HG03139 (cell line): ENCODE data around the gene NDUFS6.
"Not testable (repeated sequence)": the region's sequence is repeated elsewhere in the genome, so short reads cannot be mapped to it uniquely, and the experiment has no call there.

Experiments used
- ATAC-seq: cut with Tn5 transposase; IDR thresholded peaks from one replicate; pipeline ENCODE4 v1.9.1; 2021; ENCODE audit not compliant: unreplicated experiment

Gene NDUFS6

DNA sequence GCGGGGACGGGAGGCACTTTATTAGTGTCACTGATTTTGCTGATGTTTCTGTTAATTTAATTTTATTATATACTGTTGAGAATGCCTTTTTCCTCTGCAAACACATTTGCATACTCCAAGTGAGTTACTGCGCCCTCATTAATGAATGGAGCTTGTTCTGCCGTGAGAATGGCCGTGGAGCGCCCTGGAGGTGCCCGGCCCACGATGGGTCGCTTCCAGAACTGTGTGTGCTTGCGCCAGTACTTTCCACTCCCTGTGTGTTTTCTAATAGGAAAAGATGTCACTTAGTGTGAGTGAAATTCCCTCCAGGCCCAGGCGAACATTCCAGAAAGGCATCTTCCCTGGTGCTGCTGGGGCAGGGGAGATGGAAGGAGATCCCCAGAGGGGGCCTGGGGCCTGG, 30.1 kb downstream of the NDUFS6 start:
- no peak for ATAC-seq

DNA sequence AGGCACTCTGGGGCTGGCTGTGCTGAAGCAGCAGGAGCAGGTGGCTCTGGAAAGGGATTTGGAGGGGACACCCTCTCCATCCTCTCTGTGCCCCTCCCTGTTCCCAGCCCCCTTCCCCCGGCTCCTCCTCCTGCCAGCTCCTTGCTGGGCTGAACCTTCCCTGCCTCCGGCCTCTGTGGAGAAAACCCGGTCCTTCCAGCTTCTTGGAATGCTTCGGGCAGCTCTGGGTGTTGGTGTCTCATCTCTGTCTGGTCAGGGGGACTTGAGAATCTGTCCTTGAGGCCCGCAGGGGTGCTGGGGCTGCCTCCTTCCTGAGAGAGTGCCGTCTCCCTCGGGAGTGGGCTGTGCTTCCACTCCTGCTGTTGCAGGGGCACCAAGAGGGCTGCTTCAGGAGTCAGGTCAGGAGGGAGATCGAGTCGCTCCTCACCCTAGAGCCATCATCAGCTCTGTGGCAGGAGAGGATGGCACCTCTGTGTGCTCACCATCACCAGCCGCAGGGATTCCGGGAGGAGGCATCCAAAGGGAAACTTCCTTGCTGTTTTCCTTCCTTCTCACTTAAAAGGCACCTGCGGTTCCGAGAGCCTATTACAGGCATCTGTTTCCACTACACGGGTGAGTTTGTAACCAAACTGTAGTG, 30.6 kb downstream of the NDUFS6 start:
- no peak for ATAC-seq

DNA sequence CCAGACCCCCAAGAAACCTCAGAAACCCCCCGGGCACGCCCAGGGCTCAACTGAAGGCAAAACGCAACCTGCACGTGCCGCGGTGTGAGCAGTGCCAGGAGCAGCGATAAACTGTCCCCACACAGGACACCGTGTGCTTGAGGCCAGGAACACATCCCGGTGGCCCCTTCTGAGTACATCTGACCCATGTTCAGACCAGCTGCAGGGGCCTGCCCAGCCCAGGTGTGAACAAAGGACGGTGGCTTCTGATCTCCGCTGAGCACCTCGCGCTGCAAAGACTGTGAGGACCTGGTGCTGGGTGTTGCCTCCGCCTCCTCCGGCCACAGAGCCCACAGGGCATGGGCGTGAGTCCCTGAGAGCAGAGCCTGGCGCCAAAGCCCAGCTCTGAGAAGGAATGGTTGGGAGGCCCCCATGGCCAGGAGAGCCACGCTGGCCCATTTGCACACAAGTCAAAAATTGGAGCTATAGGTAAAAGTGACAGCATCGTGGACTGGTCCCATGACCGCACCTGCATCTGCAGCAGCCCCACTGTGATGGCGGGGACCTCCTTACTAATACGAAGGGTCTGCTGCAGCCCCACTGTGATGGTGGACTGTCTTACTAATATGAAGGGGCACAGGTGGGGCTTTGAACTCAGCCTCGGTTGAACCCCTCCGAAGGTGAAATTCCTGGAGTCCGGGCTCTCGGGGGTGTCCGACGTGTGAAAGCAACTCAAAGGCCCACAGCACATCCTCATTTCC, 31.5 kb downstream of the NDUFS6 start:
- no peak for ATAC-seq

DNA sequence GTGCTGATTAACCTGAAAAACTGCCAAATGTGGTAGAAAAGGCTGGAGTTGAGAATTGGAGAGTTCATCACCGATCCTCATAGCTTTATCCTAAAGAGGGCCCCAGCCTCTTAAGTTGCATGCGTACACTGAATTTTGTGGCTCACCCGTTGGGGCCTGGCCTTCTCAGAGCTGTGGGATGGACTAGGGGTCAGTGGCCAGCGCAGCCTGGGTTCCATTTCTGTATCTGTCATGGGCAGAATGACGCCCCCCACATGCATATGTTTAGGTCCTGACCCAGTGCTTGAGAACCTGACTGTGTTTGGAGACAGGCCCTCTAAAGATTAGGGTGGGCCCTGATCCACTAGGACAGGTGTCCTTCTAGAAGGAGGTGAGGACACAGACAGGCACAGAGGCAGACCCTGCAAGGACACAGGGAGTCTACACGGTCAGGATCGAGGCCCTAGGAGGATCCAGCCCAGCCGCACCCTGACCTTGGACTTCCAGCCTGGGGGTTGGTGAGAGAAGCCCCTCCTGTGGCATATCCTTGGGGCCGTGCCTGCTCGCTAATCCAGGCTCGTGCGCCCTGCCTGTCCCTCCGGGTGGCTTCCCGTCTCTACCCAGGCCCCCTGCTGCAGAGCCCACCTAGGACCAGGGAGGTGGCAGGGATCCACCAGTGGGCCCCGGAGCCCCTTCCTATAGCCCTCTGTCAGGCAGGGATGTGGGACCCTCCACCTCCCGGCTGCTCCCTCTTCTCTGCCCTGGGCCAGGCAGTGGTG, 32.2 kb downstream of the NDUFS6 start:
- ATAC-seq, result no peak

DNA sequence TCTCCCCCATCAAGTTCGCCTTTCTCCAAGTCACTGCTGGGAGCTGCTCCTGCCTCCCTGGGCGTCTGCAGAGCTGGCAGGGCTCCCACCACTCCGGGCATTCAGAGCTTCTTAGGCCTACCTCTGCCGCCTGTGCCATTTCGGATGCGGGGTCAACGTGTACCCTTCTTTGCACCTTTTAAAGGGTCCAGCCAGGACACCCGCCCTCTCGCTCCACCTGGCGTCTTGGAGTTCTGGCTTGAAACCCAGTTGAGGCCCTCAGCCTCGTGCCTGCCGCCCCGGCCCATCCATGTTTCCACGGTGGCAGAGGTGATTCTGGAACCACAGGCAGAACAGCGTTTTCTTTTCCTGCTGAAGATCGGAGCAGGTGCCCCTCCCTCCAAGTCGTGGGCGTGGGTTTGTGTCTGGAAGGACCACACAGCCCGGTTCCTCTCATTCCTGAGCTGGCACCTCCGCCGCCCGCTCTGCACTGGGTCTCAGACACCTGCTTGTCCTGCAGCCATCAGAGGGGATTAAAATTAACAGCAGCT, 32.9 kb downstream of the NDUFS6 start:
- ATAC-seq, result no peak

DNA sequence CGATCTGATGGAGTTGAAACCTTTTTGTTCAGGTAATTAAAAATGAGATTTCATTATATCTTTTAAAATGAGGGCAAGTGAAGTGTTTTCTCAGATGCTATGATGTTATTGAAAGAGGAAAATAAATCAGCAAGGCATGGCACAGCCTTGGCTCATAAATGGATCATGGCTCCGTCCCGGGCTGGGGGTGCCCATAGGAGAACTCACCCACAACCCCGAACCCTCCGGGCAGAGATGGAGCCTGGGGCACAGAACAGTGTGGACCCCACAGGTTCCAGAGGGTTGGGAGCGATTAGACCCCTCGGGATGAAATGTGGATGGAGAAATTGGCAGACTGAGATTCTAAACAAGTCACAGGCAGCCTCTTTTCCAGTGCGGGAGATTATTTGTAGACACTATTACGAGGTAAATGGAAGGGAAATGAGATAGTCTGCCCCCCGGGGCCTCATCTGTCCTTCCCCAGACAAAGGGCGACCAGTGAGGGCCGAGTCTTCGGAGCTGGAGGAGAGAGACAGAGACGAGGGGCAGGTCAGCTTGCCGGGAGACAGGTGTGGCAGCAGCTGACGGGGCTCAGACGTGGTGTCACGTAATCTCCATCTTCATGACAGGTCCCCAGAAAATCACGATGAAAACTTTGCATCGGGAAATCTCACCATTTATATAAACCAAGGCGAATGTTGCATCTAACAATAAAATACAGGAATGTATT, 33.7 kb downstream of the NDUFS6 start:
- ATAC-seq, result no peak

DNA sequence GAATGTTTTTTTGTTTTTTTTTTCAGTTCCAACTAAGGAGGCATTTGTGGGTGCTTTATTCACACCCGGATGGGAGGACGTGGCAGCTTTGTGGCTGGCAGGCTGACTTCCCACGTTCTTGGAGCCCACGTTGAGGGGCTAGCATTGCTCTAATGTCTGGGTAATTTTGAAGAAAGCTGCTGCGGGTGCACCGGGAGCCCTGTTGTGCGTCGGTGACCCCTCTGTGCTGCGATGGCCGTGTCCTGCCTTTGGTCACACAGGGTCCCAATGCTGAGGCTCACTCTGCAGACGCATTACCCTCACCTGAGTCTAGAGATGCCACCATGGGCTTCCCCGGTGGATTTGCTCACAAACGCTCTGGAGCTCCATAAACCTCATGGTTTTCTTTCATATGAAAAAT, 34.2 kb downstream of the NDUFS6 start:
- ATAC-seq, result no peak

DNA sequence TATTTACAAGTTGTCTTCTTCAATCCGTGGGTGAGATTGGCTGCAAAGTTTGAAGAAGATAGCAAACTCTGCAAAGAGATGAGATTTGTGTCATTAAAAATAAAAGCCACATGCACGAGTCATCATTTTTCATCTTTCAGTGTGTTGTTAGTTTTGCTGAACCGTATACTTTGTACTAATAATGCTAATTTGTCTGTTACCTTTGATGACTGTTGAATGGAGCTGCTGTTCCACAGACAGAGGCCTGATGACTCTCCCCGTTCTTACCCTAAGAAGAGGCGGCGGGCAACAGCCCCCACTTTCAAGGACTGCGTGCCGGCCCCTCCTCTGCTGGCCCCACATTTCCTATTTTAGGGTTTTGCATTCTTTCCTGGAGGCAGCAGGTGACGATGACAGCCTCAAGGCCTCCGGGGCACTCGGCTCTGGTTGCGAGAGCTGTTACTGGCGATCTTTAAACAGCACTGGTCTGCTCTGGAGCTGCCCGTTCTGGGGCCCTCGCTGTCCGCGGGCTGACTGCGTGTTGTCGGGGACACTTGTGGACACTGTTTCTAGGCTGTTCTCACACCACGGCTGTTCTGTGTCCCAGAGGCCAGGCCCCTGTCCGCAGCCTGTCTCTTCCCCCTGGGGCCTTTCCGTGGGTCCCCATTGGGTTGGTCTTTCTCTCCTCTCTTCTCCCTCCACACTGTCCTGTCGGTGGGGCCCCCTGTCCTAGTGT, 35.1 kb downstream of the NDUFS6 start:
- no peak for ATAC-seq

DNA sequence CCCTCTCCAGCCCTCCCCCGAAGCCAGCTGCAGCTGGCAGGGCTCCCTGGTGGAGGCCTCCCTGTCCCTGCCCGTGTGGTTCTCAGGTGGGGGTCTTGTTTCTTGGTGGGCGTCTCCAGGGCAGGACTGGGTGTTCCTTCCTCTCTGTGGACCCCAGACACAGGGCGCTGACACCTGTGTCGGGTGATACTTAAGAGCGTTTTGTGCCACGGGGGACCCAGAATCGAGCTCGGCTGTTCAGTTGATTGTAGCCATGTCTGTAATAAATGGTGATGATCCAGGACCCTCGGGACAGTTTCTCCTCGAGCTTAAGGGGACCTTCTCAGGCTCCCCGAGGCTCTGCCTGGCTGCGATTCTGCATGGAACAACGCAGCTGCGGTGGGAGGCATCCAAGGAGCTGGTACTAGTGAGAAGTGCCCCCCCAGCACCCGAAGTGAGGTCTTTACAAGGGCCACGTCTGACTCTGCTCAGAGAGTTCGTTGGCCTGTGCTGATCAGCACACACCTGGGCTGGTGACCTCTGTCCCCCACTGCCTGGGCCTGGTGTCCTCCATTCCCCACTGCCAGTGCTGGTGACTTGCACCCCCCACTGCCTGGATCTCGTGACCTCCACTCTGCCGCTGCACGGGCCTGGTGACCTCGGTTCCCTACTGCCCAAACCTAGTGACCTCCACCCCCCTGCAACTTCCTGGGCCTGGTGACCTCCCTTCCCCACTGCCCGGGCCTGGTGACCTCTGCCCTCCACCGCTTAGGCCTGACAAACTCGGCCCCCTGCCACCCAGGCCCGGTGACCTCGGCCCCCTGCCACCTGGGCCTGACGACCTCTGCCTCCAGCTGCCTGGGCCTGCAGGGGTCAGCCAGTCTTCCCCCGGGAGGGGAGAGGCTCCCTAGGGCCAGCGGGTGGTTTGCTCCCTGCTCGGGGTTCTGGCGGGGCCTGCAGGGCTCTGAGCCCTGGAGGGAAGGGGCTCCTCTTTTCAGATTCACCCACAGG, 36.0 kb downstream of the NDUFS6 start:
- no peak for ATAC-seq

DNA sequence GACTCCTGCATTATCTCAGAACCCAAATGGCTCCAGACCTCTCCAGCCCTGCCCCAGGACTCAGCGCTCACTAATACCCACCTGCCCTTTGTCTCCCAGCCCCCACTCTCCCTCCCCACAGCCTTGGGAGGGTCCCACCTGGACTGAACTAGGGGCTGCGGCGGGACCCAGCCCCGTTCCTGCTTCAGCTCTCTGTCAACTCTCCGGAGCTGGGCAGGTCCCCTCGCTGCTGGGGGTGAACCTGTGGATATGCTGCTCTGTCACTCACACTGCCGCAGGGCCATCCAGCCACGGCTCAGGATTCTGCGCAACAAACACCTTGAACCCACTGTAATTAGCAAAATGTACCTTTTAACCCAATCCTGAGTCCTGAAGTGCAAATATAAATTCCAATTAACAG, 36.8 kb downstream of the NDUFS6 start:
- no peak for ATAC-seq

DNA sequence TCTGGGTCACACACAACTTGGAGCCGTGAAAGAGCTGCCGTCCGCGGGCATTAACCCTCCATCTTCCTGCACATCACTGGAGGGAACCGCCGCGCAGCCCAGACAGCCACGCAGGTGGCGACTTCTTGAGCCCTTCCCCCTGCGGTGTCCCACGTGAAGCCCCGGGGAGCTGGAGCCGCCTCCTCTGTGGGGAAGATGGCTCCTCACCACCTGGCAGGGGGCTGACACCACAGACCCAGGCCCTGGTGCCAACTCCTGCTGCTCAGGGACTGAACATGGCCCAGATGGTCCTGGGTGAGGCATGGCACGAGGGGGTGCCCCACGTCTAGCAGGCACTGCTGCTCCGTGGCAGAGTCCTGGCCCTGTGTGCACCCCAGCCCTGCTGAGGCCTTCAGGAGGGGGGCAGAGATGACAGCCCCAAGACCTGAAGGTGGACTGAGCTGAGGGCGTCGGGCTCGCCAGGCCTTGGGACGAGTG, 38.9 kb downstream of the NDUFS6 start:
- no peak for ATAC-seq

DNA sequence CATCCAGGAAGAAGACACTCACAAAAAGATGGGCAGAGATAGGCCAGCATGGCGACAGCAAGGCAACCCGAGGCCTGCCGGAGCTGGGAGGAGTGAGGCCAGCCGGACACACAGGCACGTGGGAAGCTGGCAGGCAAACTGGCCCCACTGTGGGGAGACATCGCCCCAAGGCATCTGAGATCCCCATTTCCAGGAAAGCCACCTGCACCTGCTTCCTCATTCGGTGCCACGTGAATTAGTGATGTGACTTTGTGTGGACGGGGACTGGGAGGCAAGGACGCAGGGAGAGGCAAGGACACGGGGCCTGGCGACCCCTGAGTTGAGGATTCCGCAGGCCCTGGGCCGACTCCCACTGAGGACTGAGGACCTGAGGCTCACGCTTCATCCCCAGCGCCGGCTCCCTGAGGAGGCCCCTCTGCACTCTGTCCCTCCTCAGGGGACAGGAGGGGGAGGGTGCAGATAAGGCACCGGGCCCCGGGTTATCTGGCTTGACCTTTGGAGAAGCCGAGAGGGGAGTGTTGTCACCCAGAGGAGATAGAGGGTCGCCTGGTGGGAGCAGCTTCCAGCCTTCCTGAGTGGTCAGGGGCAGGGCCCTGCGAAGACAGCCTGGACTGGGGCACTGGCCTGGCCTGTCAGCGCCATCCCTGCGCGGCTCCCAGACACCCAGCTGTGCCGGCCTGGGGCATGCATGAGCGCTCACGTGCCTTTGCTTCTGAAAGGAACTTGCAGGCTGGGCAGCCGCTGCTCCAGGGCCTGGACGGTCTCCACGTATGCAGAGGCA, 39.7 kb downstream of the NDUFS6 start:
- ATAC-seq, result no peak

DNA sequence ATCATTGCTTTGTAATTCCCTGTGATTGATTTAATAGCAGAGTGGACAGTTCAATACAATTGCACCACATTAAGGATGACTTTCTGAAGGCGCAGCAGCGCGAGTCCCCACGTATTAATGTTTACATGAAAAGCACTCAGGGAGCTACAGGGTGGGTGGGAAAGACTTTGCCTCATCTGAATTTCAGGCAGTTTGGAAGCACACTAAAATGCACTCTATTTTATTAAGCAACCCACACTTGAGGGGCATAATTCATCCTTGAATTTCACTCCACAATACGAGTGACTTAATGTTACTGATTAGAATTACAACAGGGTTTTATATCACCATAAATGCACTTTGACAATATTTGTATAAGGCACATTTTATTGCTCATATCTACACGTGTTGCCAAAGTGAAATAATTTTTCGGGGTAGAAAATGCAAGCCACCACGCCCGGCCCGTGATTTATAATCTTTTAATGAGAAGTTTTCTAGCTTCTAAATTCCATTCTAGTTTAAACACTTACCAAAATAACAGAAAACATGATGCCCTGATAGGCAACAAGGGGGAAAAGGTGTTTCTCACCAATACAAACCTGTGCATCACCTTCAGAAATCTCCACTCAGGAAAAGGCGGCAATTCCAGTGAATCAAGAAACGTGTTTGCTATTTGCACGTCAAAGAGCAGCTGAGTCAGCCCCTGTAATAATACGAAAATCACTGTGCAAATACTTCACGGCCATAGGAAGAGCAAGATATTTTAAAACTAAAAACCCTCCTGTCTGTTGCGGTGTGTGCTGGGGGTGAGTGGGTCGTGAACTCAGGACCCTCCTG, 41.0 kb downstream of the NDUFS6 start:
- no peak for ATAC-seq

DNA sequence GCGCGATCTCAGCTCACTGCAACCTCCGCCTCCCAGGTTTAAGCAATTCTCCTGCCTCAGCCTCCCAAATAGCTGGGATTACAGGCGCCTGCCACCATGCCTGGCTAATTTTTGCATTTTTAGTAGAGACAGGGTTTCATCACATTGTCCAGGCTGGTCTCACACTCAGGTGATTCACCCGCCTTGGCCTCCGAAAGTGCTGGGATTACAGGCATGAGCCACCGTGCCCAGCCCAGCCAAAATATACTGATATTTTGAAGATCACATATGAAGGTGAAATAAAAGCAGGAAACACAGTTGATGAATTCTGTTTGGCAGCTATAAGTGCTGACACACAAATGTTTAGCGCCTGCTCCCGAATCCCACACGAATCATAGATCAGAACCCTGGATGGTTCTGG, 42.6 kb downstream of the NDUFS6 start:
- ATAC-seq, result not testable (repeated sequence)

DNA sequence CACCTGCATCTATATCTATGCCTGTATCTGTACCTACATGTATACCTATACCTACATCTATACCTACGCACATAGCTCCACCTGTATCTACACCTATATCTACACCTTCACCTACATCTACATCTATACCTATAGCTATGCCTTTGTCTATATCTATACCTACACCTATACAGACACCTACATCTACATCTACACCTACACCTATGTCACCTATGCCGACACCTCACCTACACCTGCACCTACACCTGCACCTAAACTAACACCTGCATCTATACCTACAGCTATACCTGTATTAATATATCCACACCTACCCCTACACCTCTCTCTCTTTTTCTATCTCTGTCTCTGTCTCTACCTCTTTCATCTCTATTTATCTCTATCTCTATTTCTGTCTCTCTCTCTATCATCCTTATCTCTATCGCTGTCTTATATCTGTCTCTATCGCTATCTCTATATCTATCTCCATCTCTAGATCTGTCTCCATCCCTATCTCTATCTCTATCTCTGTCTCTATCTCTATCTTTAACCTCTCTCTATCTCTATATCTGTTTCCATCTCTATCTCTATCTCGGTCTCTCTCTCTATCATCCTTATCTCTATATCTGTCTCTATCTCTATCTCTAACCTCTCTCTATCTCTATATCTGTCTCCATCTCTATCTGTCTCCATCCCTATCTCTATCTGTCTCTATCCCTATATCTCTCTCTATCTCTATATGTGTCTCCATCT, 43.7 kb downstream of the NDUFS6 start:
- no peak for ATAC-seq

DNA sequence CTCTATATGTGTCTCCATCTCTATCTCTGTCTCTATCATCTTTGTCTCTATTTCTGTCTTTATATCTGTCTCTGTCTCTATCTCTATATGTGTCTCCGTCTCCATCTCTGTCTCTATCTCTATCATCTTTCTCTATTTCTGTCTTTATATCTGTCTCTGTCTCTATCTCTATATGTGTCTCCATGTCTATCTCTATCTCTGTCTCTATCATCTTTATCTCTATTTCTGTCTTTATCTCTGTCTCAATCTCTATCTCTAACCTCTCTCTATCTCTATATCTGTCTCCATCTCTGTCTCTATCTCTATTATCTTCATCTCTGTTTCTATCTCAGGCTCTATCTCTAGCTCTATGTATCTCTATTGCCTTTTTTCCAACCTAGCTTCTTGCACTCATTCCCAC, 44.5 kb downstream of the NDUFS6 start:
- no peak for ATAC-seq

DNA sequence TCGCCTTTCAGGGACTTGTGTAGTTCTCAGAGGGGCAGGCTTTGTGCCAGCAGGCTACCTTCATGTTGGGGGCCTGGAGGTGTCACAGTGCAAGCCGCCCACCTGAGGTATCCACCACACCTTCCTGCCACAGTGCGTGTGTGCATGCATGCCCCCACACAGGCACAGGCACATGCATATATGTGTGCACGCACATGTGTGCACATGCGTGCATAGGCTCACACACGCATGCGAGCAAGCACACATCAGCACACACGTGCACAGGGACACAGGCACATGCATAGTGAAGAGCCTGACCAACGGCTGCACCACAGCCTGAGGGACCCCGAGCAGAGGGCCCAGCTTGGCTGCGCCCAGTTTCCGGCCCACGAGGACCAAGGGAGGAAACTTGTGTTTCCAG, 45.4 kb downstream of the NDUFS6 start:
- ATAC-seq, result no peak
